ENCODE data around the gene CCN6. TPM values are rescaled to one million over a fixed set of nuclear protein-coding genes. Genes with fewer than 3 reads are reported as not detected.

CCN6 gene
- total and polyA plus RNA-seq, 7 experiments from 2014 or later = 0.13 TPM; not detected in 6

DNA sequence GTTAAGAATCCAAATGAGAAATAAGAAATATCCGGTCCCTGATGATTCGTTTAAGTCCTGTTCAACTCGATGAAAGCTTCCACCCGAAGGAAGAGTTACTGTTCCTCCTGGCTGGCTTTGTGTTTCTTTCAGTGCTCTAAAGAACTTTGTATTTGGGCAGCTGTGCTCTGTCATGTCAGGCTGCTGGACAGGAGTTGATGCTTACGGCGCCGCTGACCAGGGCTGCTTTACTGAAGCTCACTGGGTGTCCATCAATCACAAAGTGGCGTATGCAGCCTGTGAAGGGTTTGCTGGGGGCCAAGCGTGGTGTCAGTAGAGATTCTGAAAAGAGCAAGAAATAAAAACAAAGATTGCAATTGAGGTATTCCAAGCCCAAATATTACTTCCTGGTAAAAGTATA, 55.4 kb downstream of the CCN6 start:
- no peak for DNase-seq
- ChIA-PET CTCF (interaction anchor here (0.6 kb wide), 1 partner anchor 593 kb away, joined by 3 read pairs; no protein-coding TSS in a partner anchor), POLR2A (no interaction called here)
- Mint-ChIP-seq H3K36me3 (peaks cover 0 to 10% (median 4%) of the 10 kb centered on the region in 5 donors), H3K27me3 (peaks cover 0 to 45% (median 24%) of the 10 kb centered on the region in 5 donors), H3K4me1 (no peaks in the 10 kb centered on the region), H3K9me3 (peaks cover 0 to 24% (median 7%) of the 10 kb centered on the region in 11 donors), H3K27ac (no peak overlapping the region), H3K4me3 (no peak overlapping the region)
- intact Hi-C loops (cut with micrococcal nuclease) = no loop called here
- Histone ChIP-seq H3K36me3 (ENCODE audit: control insufficient read depth in 2 of 3, insufficient read depth in 3 of 3, low read length in 3 of 3) (no peaks in the 10 kb centered on the region), H3K4me3 (ENCODE audit: low read length) (no peak overlapping the region), H3K27ac (ENCODE audit: low read depth, low read length) (no peak overlapping the region), H3K9me3 (ENCODE audit: control insufficient read depth in 2 of 3, low read length in 3 of 3) (no peaks in the 10 kb centered on the region), H3K27me3 (ENCODE audit: control insufficient read depth in 2 of 2, insufficient read depth in 2 of 2, low read length in 2 of 2) (no peaks in the 10 kb centered on the region), H3K4me1 (ENCODE audit: control insufficient read depth in 2 of 2, insufficient read depth in 2 of 2, low read length in 2 of 2) (no peaks in the 10 kb centered on the region)
- ATAC-seq = no peak

DNA sequence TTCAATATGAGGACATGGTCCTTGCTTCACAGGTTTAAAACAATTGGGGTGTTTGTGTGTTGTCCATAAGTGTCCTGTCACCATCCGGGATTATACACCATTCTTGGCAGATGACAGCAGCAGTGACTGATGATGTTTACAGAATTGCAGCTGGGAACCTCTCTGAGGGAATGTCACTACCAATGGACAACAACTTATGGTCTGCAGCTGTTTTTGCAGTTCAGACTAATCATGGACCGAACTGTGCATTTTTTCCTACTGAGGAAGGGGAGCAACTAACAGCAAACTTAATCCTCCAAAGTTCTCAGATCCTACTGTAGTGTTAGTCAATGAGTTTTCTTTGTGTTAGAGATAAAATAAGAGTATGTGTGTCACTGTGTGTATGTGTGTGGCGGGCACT, 59.5 kb downstream of the CCN6 start:
- Mint-ChIP-seq H3K36me3 (no peaks in the 10 kb centered on the region), H3K4me3 (no peak overlapping the region), H3K4me1 (peaks cover 0 to 19% (median 0%) of the 10 kb centered on the region in 7 donors), H3K27ac (no peak overlapping the region), H3K9me3 (no peaks in the 10 kb centered on the region), H3K27me3 (peaks cover 14 to 33% (median 31%) of the 10 kb centered on the region in 5 donors)
- Histone ChIP-seq H3K9me3 (ENCODE audit: control insufficient read depth in 2 of 3, low read length in 3 of 3) (no peaks in the 10 kb centered on the region), H3K4me3 (ENCODE audit: low read length) (no peak overlapping the region), H3K36me3 (ENCODE audit: control insufficient read depth in 2 of 3, insufficient read depth in 3 of 3, low read length in 3 of 3) (no peaks in the 10 kb centered on the region), H3K27me3 (ENCODE audit: control insufficient read depth in 2 of 2, insufficient read depth in 2 of 2, low read length in 2 of 2) (no peaks in the 10 kb centered on the region), H3K27ac (ENCODE audit: low read depth, low read length) (no peak overlapping the region), H3K4me1 (ENCODE audit: control insufficient read depth in 2 of 2, insufficient read depth in 2 of 2, low read length in 2 of 2) (no peaks in the 10 kb centered on the region)
- no peak for DNase-seq
- ChIA-PET POLR2A (no interaction called here), CTCF (no interaction called here)
- no peak for ATAC-seq
- intact Hi-C loops (cut with micrococcal nuclease) = no loop called here

DNA sequence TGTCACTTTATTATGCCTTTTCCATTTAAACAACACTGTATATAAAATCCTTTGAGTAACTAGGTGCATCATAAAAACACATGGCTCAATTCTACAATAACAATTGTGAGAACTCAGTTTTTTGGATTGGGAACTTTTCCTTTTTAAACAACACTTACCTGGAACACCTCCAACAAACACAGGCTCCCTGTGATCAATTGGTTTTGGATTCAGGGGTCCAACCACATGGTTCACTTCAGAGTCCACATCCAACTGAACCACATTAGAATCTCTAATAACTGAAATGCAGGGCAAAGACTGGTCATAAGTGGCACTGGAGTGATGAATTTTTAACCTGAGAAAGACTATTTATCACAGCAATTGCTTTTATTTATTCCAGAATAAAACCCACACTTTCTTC, 60.0 kb downstream of the CCN6 start:
- Mint-ChIP-seq H3K27ac (no peak overlapping the region), H3K27me3 (peaks cover 14 to 33% (median 31%) of the 10 kb centered on the region in 5 donors), H3K36me3 (no peaks in the 10 kb centered on the region), H3K4me3 (no peak overlapping the region), H3K4me1 (peaks cover 0 to 19% (median 0%) of the 10 kb centered on the region in 7 donors), H3K9me3 (no peaks in the 10 kb centered on the region)
- intact Hi-C loops (cut with micrococcal nuclease) = no loop called here
- H3K4me1 ChIP-seq (ENCODE audit: control insufficient read depth in 2 of 2, insufficient read depth in 2 of 2, low read length in 2 of 2) = no peaks in the 10 kb centered on the region
- no peak overlapping the region for H3K27ac ChIP-seq (ENCODE audit: low read depth, low read length)
- H3K9me3 ChIP-seq (ENCODE audit: control insufficient read depth in 2 of 3, low read length in 3 of 3) = no peaks in the 10 kb centered on the region
- no peaks in the 10 kb centered on the region for H3K36me3 ChIP-seq (ENCODE audit: control insufficient read depth in 2 of 3, insufficient read depth in 3 of 3, low read length in 3 of 3)
- ATAC-seq (no peak), DNase-seq (no peak)
- CTCF ChIA-PET = no interaction called here
- no peak overlapping the region for H3K4me3 ChIP-seq (ENCODE audit: low read length)
- POLR2A ChIA-PET = no interaction called here
- H3K27me3 ChIP-seq (ENCODE audit: control insufficient read depth in 2 of 2, insufficient read depth in 2 of 2, low read length in 2 of 2) = no peaks in the 10 kb centered on the region

DNA sequence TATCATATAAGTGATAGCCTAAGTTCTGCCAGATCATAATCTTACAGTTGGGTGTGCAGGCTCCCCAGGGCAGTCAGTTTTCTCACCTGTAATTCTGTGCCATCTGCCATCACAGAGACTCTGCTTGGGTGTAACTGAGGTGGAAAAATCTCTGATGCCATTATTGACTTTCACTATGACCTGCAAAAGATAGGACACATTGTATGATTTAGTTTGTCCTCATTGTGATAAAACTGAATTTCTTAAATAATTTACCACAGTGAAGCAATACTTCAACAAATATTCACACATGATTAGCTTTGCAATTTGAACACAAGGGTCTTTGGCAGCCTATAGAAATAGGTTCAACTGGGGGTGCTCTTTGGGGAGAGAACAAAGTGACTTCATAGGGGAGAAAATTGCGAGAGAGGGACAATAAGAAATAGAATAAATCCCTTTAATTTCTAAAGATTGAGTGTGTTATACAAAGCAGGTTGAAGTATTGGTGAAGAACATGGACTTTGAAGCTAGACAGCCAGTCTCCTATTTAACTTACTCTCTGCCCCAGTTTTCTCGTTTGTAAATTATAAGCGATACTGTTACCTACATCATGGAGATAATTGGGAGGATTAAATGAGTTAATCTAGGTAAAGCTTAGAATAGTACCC, 60.8 kb downstream of the CCN6 start:
- H3K4me3 ChIP-seq (ENCODE audit: low read length) = no peak overlapping the region
- no peaks in the 10 kb centered on the region for H3K9me3 ChIP-seq (ENCODE audit: control insufficient read depth in 2 of 3, low read length in 3 of 3)
- no peak overlapping the region for H3K27ac Mint-ChIP-seq
- no peaks in the 10 kb centered on the region for H3K27me3 ChIP-seq (ENCODE audit: control insufficient read depth in 2 of 2, insufficient read depth in 2 of 2, low read length in 2 of 2)
- H3K36me3 ChIP-seq (ENCODE audit: control insufficient read depth in 2 of 3, insufficient read depth in 3 of 3, low read length in 3 of 3) = no peaks in the 10 kb centered on the region
- H3K27me3 Mint-ChIP-seq = peaks cover 14 to 33% (median 27%) of the 10 kb centered on the region in 5 donors
- no peak overlapping the region for H3K27ac ChIP-seq (ENCODE audit: low read depth, low read length)
- DNase-seq = no peak
- H3K36me3 Mint-ChIP-seq = no peaks in the 10 kb centered on the region
- no peak overlapping the region for H3K4me3 Mint-ChIP-seq
- no peaks in the 10 kb centered on the region for H3K9me3 Mint-ChIP-seq
- ChIA-PET POLR2A (no interaction called here), CTCF (no interaction called here)
- intact Hi-C loops (cut with micrococcal nuclease) = no loop called here
- H3K4me1 Mint-ChIP-seq = peaks cover 0 to 19% (median 0%) of the 10 kb centered on the region in 7 donors
- H3K4me1 ChIP-seq (ENCODE audit: control insufficient read depth in 2 of 2, insufficient read depth in 2 of 2, low read length in 2 of 2) = no peaks in the 10 kb centered on the region
- no peak for ATAC-seq

DNA sequence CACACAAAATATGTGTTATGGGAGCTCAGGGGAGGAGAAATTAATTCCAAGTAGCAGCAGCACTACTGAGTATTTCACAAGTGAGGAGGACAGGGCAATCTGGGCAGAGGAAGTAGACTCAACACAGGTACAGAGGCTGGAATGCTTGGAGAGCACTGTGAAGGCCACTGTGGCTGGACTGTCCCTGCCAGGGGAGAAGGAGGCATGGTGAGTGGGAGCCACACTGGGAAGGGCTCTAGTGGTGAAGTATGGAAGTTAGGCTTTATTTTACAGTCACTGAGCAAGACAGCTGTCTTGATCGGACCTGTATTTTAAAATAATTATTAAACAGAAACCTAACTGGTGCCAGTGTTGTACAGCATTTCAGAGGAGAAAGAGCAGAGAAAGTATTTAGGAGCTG, 62.3 kb downstream of the CCN6 start:
- Histone ChIP-seq H3K4me3 (ENCODE audit: low read length) (no peak overlapping the region), H3K9me3 (ENCODE audit: control insufficient read depth in 2 of 3, low read length in 3 of 3) (no peaks in the 10 kb centered on the region), H3K4me1 (ENCODE audit: control insufficient read depth in 2 of 2, insufficient read depth in 2 of 2, low read length in 2 of 2) (no peaks in the 10 kb centered on the region), H3K36me3 (ENCODE audit: control insufficient read depth in 2 of 3, insufficient read depth in 3 of 3, low read length in 3 of 3) (no peaks in the 10 kb centered on the region), H3K27me3 (ENCODE audit: control insufficient read depth in 2 of 2, insufficient read depth in 2 of 2, low read length in 2 of 2) (no peaks in the 10 kb centered on the region), H3K27ac (ENCODE audit: low read depth, low read length) (no peak overlapping the region)
- H3K4me3 Mint-ChIP-seq = no peak overlapping the region
- no peaks in the 10 kb centered on the region for H3K36me3 Mint-ChIP-seq
- intact Hi-C loops (cut with micrococcal nuclease) = no loop called here
- peaks cover 14 to 33% (median 24%) of the 10 kb centered on the region in 5 donors for H3K27me3 Mint-ChIP-seq
- DNase-seq (no peak), ATAC-seq (no peak)
- no peaks in the 10 kb centered on the region for H3K9me3 Mint-ChIP-seq
- H3K4me1 Mint-ChIP-seq = peaks cover 0 to 19% (median 0%) of the 10 kb centered on the region in 7 donors
- ChIA-PET CTCF (no interaction called here), POLR2A (no interaction called here)
- H3K27ac Mint-ChIP-seq = no peak overlapping the region

DNA sequence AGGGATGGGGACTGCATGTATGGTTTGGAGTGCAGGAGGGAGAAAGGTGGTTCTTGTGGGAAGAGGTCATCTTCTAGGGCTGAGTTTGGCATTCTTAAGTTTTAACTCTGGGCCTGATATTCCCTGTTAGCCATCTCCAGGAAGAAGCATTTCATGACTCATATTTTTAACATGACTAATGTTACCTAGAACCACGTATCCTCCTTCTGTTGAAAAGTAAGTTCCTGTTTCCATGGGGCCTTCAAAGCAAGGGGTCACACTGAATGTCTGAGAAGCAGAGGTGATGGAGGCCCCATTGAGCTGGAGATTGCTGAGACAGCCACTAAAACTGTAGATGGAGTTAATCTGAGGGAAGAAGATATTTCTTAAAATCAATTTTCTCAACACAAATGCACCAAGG, 63.6 kb downstream of the CCN6 start:
- Histone ChIP-seq H3K9me3 (ENCODE audit: control insufficient read depth in 2 of 3, low read length in 3 of 3) (no peaks in the 10 kb centered on the region), H3K27me3 (ENCODE audit: control insufficient read depth in 2 of 2, insufficient read depth in 2 of 2, low read length in 2 of 2) (no peaks in the 10 kb centered on the region), H3K4me3 (ENCODE audit: low read length) (no peak overlapping the region), H3K4me1 (ENCODE audit: control insufficient read depth in 2 of 2, insufficient read depth in 2 of 2, low read length in 2 of 2) (no peaks in the 10 kb centered on the region), H3K36me3 (ENCODE audit: control insufficient read depth in 2 of 3, insufficient read depth in 3 of 3, low read length in 3 of 3) (no peaks in the 10 kb centered on the region), H3K27ac (ENCODE audit: low read depth, low read length) (no peak overlapping the region)
- Mint-ChIP-seq H3K4me3 (peak overlapping the region in 1 of 10 donors; percentile 63), H3K4me1 (peaks cover 0 to 19% (median 0%) of the 10 kb centered on the region in 7 donors), H3K9me3 (no peaks in the 10 kb centered on the region), H3K27ac (peak overlapping the region in 1 of 9 donors; percentile 81), H3K36me3 (no peaks in the 10 kb centered on the region), H3K27me3 (peaks cover 14 to 22% (median 17%) of the 10 kb centered on the region in 5 donors)
- no peak for ATAC-seq
- intact Hi-C loops (cut with micrococcal nuclease) = no loop called here
- no peak for DNase-seq
- ChIA-PET POLR2A (no interaction called here), CTCF (interaction anchor here (0.5 kb wide), 1 partner anchor 44 kb away, joined by 4 read pairs; no protein-coding TSS in a partner anchor)

DNA sequence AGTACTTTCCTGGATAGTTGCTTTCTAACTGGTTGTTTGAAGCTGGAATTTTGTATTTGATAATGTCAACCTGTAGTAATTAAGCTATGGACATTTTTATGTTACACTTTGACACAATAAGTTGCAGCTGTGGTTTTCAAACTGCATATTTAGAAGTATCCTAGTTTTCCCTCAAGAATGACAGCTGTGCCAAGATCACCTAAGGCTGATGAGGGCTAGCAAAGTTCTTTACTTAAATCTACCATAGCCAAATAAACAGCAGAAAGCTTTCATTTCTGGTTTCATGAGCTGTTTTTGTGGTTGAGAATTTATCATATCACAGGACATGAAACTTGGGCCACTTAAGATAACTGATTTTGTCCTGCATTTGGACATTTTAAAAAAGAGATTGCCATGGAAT, 64.1 kb downstream of the CCN6 start:
- H3K9me3 Mint-ChIP-seq = no peaks in the 10 kb centered on the region
- intact Hi-C loops (cut with micrococcal nuclease) = no loop called here
- CTCF ChIA-PET = no interaction called here

More for the DNA sequence above, 64.1 kb downstream of the CCN6 start:
- Histone ChIP-seq H3K4me3 (ENCODE audit: low read length) (no peak overlapping the region), H3K4me1 (ENCODE audit: control insufficient read depth in 2 of 2, insufficient read depth in 2 of 2, low read length in 2 of 2) (no peaks in the 10 kb centered on the region), H3K36me3 (ENCODE audit: control insufficient read depth in 2 of 3, insufficient read depth in 3 of 3, low read length in 3 of 3) (no peaks in the 10 kb centered on the region), H3K9me3 (ENCODE audit: control insufficient read depth in 2 of 3, low read length in 3 of 3) (no peaks in the 10 kb centered on the region), H3K27me3 (ENCODE audit: control insufficient read depth in 2 of 2, insufficient read depth in 2 of 2, low read length in 2 of 2) (no peaks in the 10 kb centered on the region), H3K27ac (ENCODE audit: low read depth, low read length) (no peak overlapping the region)
- no peak overlapping the region for H3K27ac Mint-ChIP-seq
- no peaks in the 10 kb centered on the region for H3K36me3 Mint-ChIP-seq
- H3K4me3 Mint-ChIP-seq = no peak overlapping the region
- peaks cover 0 to 19% (median 0%) of the 10 kb centered on the region in 7 donors for H3K4me1 Mint-ChIP-seq
- no peak for ATAC-seq
- POLR2A ChIA-PET = no interaction called here
- H3K27me3 Mint-ChIP-seq = peaks cover 12 to 21% (median 17%) of the 10 kb centered on the region in 5 donors
- DNase-seq = no peak
